SK-N-MC (cell line): ENCODE data around the gene TIMP3.

Experiments used
- EZH2 ChIP-seq: fragments of 200-600 bp; sonication (generic); IDR thresholded peaks from one replicate; pipeline ENCODE4 v1.6.1; 2017; ENCODE audit warnings: antibody characterized with exemption
- POLR2AphosphoS5 ChIP-seq: IDR thresholded peaks from 2 replicates; pipeline ENCODE4 v1.6.1; 2012; ENCODE audit warnings: mild to moderate bottlenecking, low read depth, low read length, borderline replicate concordance

DNA sequence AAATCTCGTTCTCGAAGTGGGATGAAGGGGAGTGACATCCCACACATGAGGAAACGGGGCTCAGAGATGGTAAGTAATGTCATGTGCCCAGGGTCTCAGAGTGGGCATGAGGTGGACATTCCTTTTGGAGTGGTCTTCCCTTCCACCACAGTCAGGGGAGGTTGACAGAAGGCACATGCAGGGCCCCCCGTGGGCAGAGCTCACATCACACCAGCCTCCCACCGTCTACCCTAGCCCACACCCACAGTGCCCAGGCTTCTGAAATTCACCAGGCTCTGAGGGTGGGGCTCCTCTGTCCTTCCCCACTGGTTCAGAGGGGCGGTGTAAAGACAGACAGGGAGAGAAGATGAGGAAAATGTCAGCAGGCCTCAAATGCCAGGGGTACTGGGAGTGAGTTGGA is 41.1 kb upstream of the TIMP3 start:
- TF ChIP-seq POLR2AphosphoS5, result no peak
- TF ChIP-seq EZH2, result no peak
